ENCODE data around the gene CLCNKB. TPM values are rescaled to one million over a fixed set of nuclear protein-coding genes. Genes with fewer than 3 reads are reported as not detected.

CLCNKB gene
- total and polyA plus RNA-seq, 2 donors (not counting 3 experiments of a cell fraction or from before 2014, with no cell fraction given): 0.18 TPM; not detected in 1

- no peak for DNase-seq (ENCODE audit: low read depth, low spot score)
- ChIA-PET POLR2A (no interaction called here), CTCF (interaction anchor here (0.5 kb wide), 1 partner anchor 12 kb away, joined by 3 read pairs; no protein-coding TSS in a partner anchor)
- no peaks in the 10 kb centered on the region for H3K36me3 ChIP-seq (ENCODE audit: control insufficient read depth in 2 of 2, extremely low read depth in 1 of 2, insufficient read depth in 2 of 2, low read length in 2 of 2)
- H3K4me2 ChIP-seq (ENCODE audit: insufficient read depth, low read length): no peak overlapping the region
- H3K9me1 ChIP-seq (replicated peaks; ENCODE audit: control insufficient read depth, extremely low read depth, insufficient read depth, low read length): no peaks in the 10 kb centered on the region
- TF ChIP-seq FOS (IDR thresholded peaks at IDR 0.05; ENCODE audit: borderline replicate concordance, insufficient read depth, low read length) (no peak), CTCF (IDR thresholded peaks at IDR 0.05; ENCODE audit: extremely low read depth in 1 of 2, insufficient read depth in 1 of 2, low read depth in 1 of 2, low read length in 2 of 2) (no peak), POLR2A (IDR thresholded peaks at IDR 0.05; ENCODE audit: low read depth, low read length) (no peak), GATA2 (IDR thresholded peaks at IDR 0.05; ENCODE audit: insufficient read depth, insufficient read length, low read depth, low read length) (no peak), EZH2 (IDR thresholded peaks at IDR 0.05; ENCODE audit: borderline replicate concordance, low read depth, low read length, severe bottlenecking) (no peak), POLR2AphosphoS5 (IDR thresholded peaks at IDR 0.05; ENCODE audit: insufficient read depth, low read depth, low read length) (no peak), JUN (IDR thresholded peaks at IDR 0.05; ENCODE audit: borderline replicate concordance, insufficient read depth, insufficient read length, low read depth) (no peak), MYC (IDR thresholded peaks at IDR 0.05; ENCODE audit: low read depth, low read length) (no peak), MAX (IDR thresholded peaks at IDR 0.05; ENCODE audit: insufficient read depth, insufficient read length) (no peak)
- H2AFZ ChIP-seq (ENCODE audit: low read depth, low read length): no peak overlapping the region
- BruUV-seq (replicated peaks): no TSS peak
- dilution Hi-C loops (cut with MboI; ENCODE audit: extremely low pct_ligation_motif_present, low sequenced_read_pairs): no loop called here
- H3K4me1 ChIP-seq (ENCODE audit: control insufficient read depth, extremely low read depth, insufficient read depth, low read length): peaks cover 4% of the 10 kb centered on the region
- H4K20me1 ChIP-seq (replicated peaks; ENCODE audit: control insufficient read depth, extremely low read depth, insufficient read depth, low read length): no peaks in the 10 kb centered on the region
- H3K79me2 ChIP-seq (ENCODE audit: control insufficient read depth, insufficient read depth, low read length): no peaks in the 10 kb centered on the region
- no peak overlapping the region for H3K27ac ChIP-seq (ENCODE audit: insufficient read depth, low read depth, low read length)
- FAIRE-seq: no peak
- no peak overlapping the region for H3K9ac ChIP-seq (replicated peaks; ENCODE audit: extremely low read depth, insufficient read depth, low read length)
- H3K27me3 ChIP-seq (ENCODE audit: control insufficient read depth in 2 of 2, insufficient read depth in 2 of 2, low read length in 2 of 2): no peaks in the 10 kb centered on the region
- H3K4me3 ChIP-seq (replicated peaks in 1 of 3; ENCODE audit: insufficient read depth in 1 of 3, low read depth in 1 of 3, low read length in 3 of 3): no peak overlapping the region
- H3K9me3 ChIP-seq (replicated peaks; ENCODE audit: control insufficient read depth, insufficient read depth, low read length): no peaks in the 10 kb centered on the region
- intact Hi-C loops (cut with micrococcal nuclease): no loop called here
Measured at GRCh38 chr1:16014509-16015482, 28.8 kb upstream of the CLCNKB start.
